K562 (cell line): ENCODE measurements around the gene DCUN1D1. TPM values are rescaled to one million over a fixed set of nuclear protein-coding genes. Genes with fewer than 3 reads are reported as not detected.

ENCODE experiments used
- ATAC-seq: fragments of 200-7000 bp; cut with Tn5 transposase; 3 replicates; pipeline ENCODE4 v1.9.1; 2020; ENCODE audit warnings: moderate library complexity
- BruUV-seq: library from RNA; stranded (reverse); fragments of 400-500 nt; replicated peaks from 2 replicates; lab custom pipeline; 2021; lab: Mats Ljungman, UMichigan
- CTCF ChIA-PET: fragments of 300-600 bp; formaldehyde crosslinking; extraction: SDS; loops from one replicate; lab custom pipeline; 2021; ENCODE audit warnings: low intra/inter-chr PET ratio; lab: Yijun Ruan, JAX
- POLR2A ChIA-PET: fragments of 300-600, 350-650 bp; sonication (Branson Sonifier 250); formaldehyde crosslinking; extraction: SDS; loops from one replicate; lab custom pipeline; 2021; ENCODE audit warnings: antibody characterized with exemption, inconsistent platforms; lab: Yijun Ruan, JAX
- DNase-seq, 4 experiments: peaks; one replicate each; pipeline versions ENCODE4 v3.0.0 to v3.0.0-alpha.2; 2011 to 2018; ENCODE audit warnings: low spot score in 3 of 4, mixed read lengths in 3 of 4; ENCODE audit errors: extremely low read depth in 1 of 4
- FAIRE-seq: peaks from 2 replicates; lab custom pipeline; 2011; peaks lifted over from hg19 to GRCh38; lab: Jason Lieb, UNC
- H2AFZ ChIP-seq: 2 replicates; pipeline ENCODE4 v1.6.0; 2011; ENCODE audit warnings: low read depth, low read length, control low read depth, inconsistent platforms
- H3K27ac ChIP-seq: fragments of 200-600 bp; 3 replicates; pipeline ENCODE4 v1.8.0; 2011; ENCODE audit warnings: low read depth, mild to moderate bottlenecking, control low read depth, inconsistent platforms, low read length, moderate library complexity, mixed read lengths; ENCODE audit errors: extremely low read depth
- H3K27me3 ChIP-seq, 2 experiments: fragments of 300-600 bp in 1 of 2; 2 replicates in 1 of 2; 3 replicates in 1 of 2; pipeline versions ENCODE4 v1.6.0 to v1.8.0; 2011; ENCODE audit warnings: inconsistent platforms in 2 of 2, low read length in 2 of 2, mild to moderate bottlenecking in 1 of 2, mixed read lengths in 1 of 2, moderate library complexity in 1 of 2; ENCODE audit not compliant: control insufficient read depth in 2 of 2, insufficient read depth in 2 of 2
- H3K36me3 ChIP-seq: fragments of 300-600 bp; 3 replicates; pipeline ENCODE4 v1.8.0; 2011; ENCODE audit warnings: mild to moderate bottlenecking, low read length, inconsistent platforms; ENCODE audit not compliant: control insufficient read depth, insufficient read depth
- H3K4me1 ChIP-seq, 2 experiments: fragments of 200-600 bp in 1 of 2; replicated peaks in 1 of 2; 2 replicates in 1 of 2; 3 replicates in 1 of 2; pipeline versions ENCODE4 v1.5.1 to v1.8.0; 2011; ENCODE audit warnings: inconsistent platforms in 2 of 2, low read length in 2 of 2, mild to moderate bottlenecking in 1 of 2, mixed read lengths in 1 of 2, moderate library complexity in 1 of 2; ENCODE audit not compliant: control insufficient read depth in 2 of 2, insufficient read depth in 2 of 2
- H3K4me2 ChIP-seq: 2 replicates; pipeline ENCODE4 v1.6.1; 2011; ENCODE audit warnings: low read length, control low read depth, inconsistent platforms, mixed read lengths; ENCODE audit not compliant: insufficient read depth
- H3K4me3 ChIP-seq: fragments of 200-600 bp; sonication (generic), shearing (Covaris generic); 2 replicates; pipeline ENCODE4 v1.5.1; 2016; ENCODE audit warnings: control low read depth, inconsistent platforms
- H3K79me2 ChIP-seq: fragments of 200-600 bp; 3 replicates; pipeline ENCODE4 v1.8.0; 2011; ENCODE audit warnings: low read length, inconsistent platforms; ENCODE audit not compliant: control insufficient read depth, insufficient read depth
- H3K9ac ChIP-seq, 2 experiments: 2 replicates each; pipeline versions ENCODE4 v1.6.0 to v1.6.1; 2011; ENCODE audit warnings: low read depth in 2 of 2, low read length in 2 of 2, control low read depth in 1 of 2, inconsistent platforms in 1 of 2, mild to moderate bottlenecking in 1 of 2, mixed read lengths in 1 of 2; ENCODE audit not compliant: insufficient read depth in 1 of 2
- H3K9me1 ChIP-seq: one replicate; pipeline ENCODE4 v1.6.0; 2011; ENCODE audit warnings: inconsistent platforms, mild to moderate bottlenecking, low read length, moderate library complexity; ENCODE audit not compliant: control insufficient read depth, insufficient read depth
- H3K9me3 ChIP-seq: replicated peaks from 2 replicates; pipeline ENCODE4 v1.5.1; 2011; ENCODE audit warnings: low read depth, low read length, inconsistent platforms; ENCODE audit not compliant: control insufficient read depth, insufficient read depth
- H4K20me1 ChIP-seq: replicated peaks from 2 replicates; pipeline ENCODE4 v1.6.1; 2011; ENCODE audit warnings: low read length, inconsistent platforms, mixed read lengths; ENCODE audit not compliant: control insufficient read depth, insufficient read depth
- NELFE ChIP-seq: IDR thresholded peaks from 2 replicates; pipeline ENCODE4 v1.6.1; 2011; ENCODE audit warnings: mild to moderate bottlenecking; ENCODE audit not compliant: insufficient read depth, insufficient read length
- POLR2G ChIP-seq: fragments of 200-400 bp; formaldehyde crosslinking; IDR thresholded peaks from 2 replicates; pipeline ENCODE4 v1.6.1; 2017; ENCODE audit warnings: low read depth, mild to moderate bottlenecking, antibody characterized with exemption, low read length, moderate library complexity
- WGBS: fragments of 100-300 bp; shearing (Covaris generic); methylation state at CpG from one replicate; pipeline ENCODE4 v1.1.6; 2016; ENCODE audit warnings: low coverage, mixed read lengths; ENCODE audit not compliant: insufficient coverage; ENCODE audit errors: missing lambda C conversion rate; 5-methylcytosine and 5-hydroxymethylcytosine counted together
- in situ Hi-C: fragments of 300-500 bp; cut with MboI; formaldehyde crosslinking; loops from 4 replicates; pipeline ENCODE4 v1.15.0; 2018; ENCODE audit warnings: inconsistent platforms, mixed read lengths
- intact Hi-C: fragments of 100-400 bp; cut with micrococcal nuclease; formaldehyde crosslinking; loops from 2 replicates; pipeline ENCODE4 v1.14.2; 2022
- polyA plus RNA-seq, 8 experiments: library from polyadenylated mRNA; depleted of rRNA in 4 of 8; stranded (reverse) in 5 of 8; unstranded in 3 of 8; fragments of >200 nt; fragmentation: Nextera tagmentation in 2 of 8; fragmentation: Illumina TruSeq in 1 of 8; extraction: Ambion mirVana in 2 of 8; extraction: Trizol in 1 of 8; gene quantifications; 2 replicates each; pipeline versions ENCODE4 v1.2.1 to v1.2.3, GENCODE V29; 2011 to 2014; ENCODE audit warnings: inconsistent platforms in 1 of 8, missing spikeins in 1 of 8
- total RNA-seq, 7 experiments: library from RNA; depleted of rRNA in 6 of 7; stranded (reverse); fragments of >200 nt in 6 of 7; fragmentation: Illumina TruSeq in 2 of 7; extraction: Trizol in 2 of 7; gene quantifications; 2 replicates each; pipeline versions ENCODE4 v1.2.1 to v1.2.3, GENCODE V29; 2011 to 2021; ENCODE audit warnings: low replicate concordance in 1 of 7
- TF ChIP-seq, protein P1 (sequence below), 3 experiments: IDR thresholded peaks in 2 of 3; conservative IDR thresholded peaks in 1 of 3; 2 replicates each; pipeline ENCODE4 v1.5.1; 2011 to 2012; ENCODE audit warnings: low read length in 3 of 3, mild to moderate bottlenecking in 3 of 3, control low read depth in 2 of 3, improper control_type of control experiment in 1 of 3, inconsistent platforms in 1 of 3, low read depth in 1 of 3, mixed read lengths in 1 of 3, moderate library complexity in 1 of 3; ENCODE audit not compliant: insufficient read depth in 2 of 3
- TF ChIP-seq, protein P2 (sequence below): sonication (generic); formaldehyde crosslinking; IDR thresholded peaks from 2 replicates; pipeline ENCODE4 v1.8.0; 2022; ENCODE audit warnings: mild to moderate bottlenecking, missing genetic modification reagents, borderline replicate concordance
- TF ChIP-seq, protein P3 (sequence below): fragments of 450-650 bp; formaldehyde crosslinking; IDR thresholded peaks from 2 replicates; pipeline ENCODE4 v1.4.0; 2020; ENCODE audit warnings: mild to moderate bottlenecking, mixed read lengths

The DCUN1D1 gene
- total and polyA plus RNA-seq, 9 of the 15 experiments (the other 6 are each of a cell fraction or from before 2014, with no cell fraction given), result 11.4 to 46.8 (median 28.2) TPM

DNA sequence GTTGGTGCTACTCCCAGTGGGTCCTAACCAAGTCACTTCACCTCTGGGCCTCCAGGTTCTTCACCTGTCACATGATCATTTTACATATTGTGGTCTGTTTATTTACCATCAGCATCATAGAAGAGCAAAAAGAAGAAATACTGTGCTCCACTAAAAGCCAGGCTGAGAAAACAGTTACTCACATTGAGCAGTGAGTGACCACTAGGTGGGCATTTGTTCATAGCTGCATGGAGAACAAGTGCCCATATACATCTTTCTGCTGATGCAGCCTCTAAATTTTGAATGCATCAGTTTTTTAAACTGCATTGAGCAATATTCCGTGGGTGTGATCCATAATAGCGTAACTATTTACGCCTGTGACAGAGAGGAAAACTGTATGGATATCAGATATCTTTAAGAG is 76.2 kb downstream of the DCUN1D1 start:
- TF ChIP-seq NELFE (no peak), POLR2G (no peak)
- TF ChIP-seq, protein P1, sequence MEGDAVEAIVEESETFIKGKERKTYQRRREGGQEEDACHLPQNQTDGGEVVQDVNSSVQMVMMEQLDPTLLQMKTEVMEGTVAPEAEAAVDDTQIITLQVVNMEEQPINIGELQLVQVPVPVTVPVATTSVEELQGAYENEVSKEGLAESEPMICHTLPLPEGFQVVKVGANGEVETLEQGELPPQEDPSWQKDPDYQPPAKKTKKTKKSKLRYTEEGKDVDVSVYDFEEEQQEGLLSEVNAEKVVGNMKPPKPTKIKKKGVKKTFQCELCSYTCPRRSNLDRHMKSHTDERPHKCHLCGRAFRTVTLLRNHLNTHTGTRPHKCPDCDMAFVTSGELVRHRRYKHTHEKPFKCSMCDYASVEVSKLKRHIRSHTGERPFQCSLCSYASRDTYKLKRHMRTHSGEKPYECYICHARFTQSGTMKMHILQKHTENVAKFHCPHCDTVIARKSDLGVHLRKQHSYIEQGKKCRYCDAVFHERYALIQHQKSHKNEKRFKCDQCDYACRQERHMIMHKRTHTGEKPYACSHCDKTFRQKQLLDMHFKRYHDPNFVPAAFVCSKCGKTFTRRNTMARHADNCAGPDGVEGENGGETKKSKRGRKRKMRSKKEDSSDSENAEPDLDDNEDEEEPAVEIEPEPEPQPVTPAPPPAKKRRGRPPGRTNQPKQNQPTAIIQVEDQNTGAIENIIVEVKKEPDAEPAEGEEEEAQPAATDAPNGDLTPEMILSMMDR (IDR thresholded peaks at IDR 0.05 in 2 of 3, conservative IDR thresholded peaks at IDR 0.05 in 1 of 3; ENCODE audit: insufficient read depth in 2 of 3, low read depth in 1 of 3, low read length in 3 of 3), result 0 out of 6 replicates have a peak, but pooled peaks of 2 of the 3 experiments have one; percentile 7 to 30
- TF ChIP-seq, protein P2, sequence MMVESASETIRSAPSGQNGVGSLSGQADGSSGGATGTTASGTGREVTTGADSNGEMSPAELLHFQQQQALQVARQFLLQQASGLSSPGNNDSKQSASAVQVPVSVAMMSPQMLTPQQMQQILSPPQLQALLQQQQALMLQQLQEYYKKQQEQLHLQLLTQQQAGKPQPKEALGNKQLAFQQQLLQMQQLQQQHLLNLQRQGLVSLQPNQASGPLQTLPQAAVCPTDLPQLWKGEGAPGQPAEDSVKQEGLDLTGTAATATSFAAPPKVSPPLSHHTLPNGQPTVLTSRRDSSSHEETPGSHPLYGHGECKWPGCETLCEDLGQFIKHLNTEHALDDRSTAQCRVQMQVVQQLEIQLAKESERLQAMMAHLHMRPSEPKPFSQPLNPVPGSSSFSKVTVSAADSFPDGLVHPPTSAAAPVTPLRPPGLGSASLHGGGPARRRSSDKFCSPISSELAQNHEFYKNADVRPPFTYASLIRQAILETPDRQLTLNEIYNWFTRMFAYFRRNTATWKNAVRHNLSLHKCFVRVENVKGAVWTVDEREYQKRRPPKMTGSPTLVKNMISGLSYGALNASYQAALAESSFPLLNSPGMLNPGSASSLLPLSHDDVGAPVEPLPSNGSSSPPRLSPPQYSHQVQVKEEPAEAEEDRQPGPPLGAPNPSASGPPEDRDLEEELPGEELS (CRISPR knock-in tag), result no peak
- TF ChIP-seq, protein P3, sequence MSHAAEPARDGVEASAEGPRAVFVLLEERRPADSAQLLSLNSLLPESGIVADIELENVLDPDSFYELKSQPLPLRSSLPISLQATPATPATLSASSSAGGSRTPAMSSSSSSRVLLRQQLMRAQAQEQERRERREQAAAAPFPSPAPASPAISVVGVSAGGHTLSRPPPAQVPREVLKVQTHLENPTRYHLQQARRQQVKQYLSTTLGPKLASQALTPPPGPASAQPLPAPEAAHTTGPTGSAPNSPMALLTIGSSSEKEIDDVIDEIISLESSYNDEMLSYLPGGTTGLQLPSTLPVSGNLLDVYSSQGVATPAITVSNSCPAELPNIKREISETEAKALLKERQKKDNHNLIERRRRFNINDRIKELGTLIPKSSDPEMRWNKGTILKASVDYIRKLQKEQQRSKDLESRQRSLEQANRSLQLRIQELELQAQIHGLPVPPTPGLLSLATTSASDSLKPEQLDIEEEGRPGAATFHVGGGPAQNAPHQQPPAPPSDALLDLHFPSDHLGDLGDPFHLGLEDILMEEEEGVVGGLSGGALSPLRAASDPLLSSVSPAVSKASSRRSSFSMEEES (CRISPR knock-in tag), result peak; percentile 66
- Histone ChIP-seq H3K27ac (no peak overlapping the region), H3K4me3 (no peak overlapping the region), H3K9ac (no peak overlapping the region), H3K79me2 (no peaks in the 10 kb centered on the region), H3K9me3 (no peaks in the 10 kb centered on the region), H3K4me2 (no peak overlapping the region), H4K20me1 (no peaks in the 10 kb centered on the region), H3K9me1 (no peaks in the 10 kb centered on the region), H3K4me1 (peaks cover 4 to 8% of the 10 kb centered on the region in 2 experiments; a peak in 3 of 5 replicates), H3K36me3 (peaks cover 51% of the 10 kb centered on the region), H3K27me3 (no peaks in the 10 kb centered on the region), H2AFZ (no peak overlapping the region)
- FAIRE-seq (no peak), ATAC-seq (peak; percentile 62; the same call in 2 of the 3 replicates), DNase-seq (no peak)
- intact Hi-C loops (loop anchor here (10.0 kb wide), 1 partner anchor 191 kb away; the partner anchor contains the start of gene MCCC1), in situ Hi-C loops (no loop called here)
- ChIA-PET POLR2A (interaction anchor here (0.6 to 2.4 kb wide), 6 partner anchors 10 to 1508 kb away, joined by 3 to 9 read pairs (median 4); no protein-coding TSS in a partner anchor), CTCF (interaction anchor here (1.1 kb wide), 1 partner anchor 23 kb away, joined by 6 read pairs; no protein-coding TSS in a partner anchor)
- 92% methylated on average over 3 of the region's 3 CpGs for WGBS
- no TSS peak for BruUV-seq
